ENCODE results near the gene NEU2.

GRCh38 chr2:233042549-233042948, 10.1 kb downstream of the NEU2 start:
- TF ChIP-seq CTCF (IDR thresholded peaks at IDR 0.05; ENCODE audit: low read length) (no peak), EZH2 (optimal IDR thresholded peaks at IDR 0.05; ENCODE audit: low read depth, low read length) (no peak)
